ENCODE data around the gene PDZD2.

PDZD2 gene

DNA sequence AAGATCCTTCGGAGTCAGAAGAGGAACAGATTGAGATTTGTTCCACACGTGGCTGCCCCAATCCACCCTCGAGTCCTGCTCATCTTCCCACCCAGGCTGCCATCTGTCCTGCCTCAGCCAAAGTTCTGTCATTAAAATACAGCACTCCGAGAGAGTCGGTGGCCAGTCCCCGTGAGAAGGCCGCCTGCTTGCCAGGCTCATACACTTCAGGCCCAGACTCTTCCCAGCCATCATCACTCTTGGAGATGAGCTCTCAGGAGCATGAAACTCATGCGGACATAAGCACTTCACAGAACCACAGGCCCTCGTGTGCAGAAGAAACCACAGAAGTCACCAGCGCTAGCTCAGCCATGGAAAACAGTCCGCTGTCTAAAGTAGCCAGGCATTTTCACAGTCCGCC lies 449.3 kb downstream of the PDZD2 start:
- no peak for DNase-seq

DNA sequence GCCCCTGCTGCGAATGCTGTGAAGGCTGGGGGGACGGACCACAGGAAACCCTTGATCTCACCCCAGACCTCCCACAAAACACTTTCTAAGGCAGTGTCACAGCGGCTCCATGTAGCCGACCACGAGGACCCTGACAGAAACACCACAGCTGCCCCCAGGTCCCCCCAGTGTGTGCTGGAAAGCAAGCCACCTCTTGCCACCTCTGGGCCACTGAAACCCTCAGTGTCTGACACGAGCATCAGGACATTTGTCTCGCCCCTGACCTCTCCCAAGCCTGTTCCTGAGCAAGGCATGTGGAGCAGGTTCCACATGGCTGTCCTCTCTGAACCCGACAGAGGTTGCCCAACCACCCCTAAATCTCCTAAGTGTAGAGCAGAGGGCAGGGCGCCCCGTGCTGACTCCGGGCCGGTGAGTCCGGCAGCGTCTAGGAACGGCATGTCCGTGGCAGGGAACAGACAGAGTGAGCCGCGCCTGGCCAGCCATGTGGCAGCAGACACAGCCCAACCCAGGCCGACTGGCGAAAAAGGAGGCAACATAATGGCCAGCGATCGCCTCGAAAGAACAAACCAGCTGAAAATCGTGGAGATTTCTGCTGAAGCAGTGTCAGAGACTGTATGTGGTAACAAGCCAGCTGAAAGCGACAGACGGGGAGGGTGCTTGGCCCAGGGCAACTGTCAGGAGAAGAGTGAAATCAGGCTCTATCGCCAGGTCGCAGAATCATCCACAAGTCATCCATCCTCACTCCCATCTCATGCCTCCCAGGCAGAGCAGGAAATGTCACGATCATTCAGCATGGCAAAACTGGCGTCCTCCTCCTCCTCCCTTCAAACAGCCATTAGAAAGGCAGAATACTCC lies 450.4 kb downstream of the PDZD2 start:
- no peak for DNase-seq

- DNase-seq: no peak
Measured at GRCh38 chr5:32090026-32090754, 451.3 kb downstream of the PDZD2 start.

DNA sequence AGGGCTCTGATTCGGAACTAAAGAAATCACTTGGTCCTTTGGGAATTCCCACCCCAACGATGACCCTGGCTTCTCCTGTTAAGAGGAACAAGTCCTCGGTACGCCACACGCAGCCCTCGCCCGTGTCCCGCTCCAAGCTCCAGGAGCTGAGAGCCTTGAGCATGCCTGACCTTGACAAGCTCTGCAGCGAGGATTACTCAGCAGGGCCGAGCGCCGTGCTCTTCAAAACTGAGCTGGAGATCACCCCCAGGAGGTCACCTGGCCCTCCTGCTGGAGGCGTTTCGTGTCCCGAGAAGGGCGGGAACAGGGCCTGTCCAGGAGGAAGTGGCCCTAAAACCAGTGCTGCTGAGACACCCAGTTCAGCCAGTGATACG lies 451.8 kb downstream of the PDZD2 start:
- no peak for DNase-seq

- DNase-seq: peak; percentile 15
Measured at GRCh38 chr5:32092938-32093812, 454.2 kb downstream of the PDZD2 start.

DNA sequence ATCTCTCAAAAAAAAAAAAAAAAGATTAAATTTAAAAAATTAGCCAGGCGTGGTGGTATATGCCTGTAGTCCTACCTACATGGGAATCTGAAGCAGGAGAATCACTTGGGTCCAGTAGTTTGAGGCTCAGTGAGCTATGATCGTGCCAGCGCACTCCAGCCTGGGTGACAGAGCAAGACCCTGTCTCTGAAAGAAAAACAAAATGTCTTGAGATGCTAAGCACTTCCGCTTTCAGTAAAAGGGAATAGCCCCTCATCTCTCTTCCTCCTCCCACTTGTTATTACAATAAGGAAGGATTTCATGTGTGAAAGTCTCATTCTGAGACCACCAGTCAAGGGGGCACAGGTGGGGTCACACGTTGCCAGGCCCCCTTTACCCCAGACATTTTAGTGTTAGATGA lies 455.8 kb downstream of the PDZD2 start:
- DNase-seq: no peak

DNA sequence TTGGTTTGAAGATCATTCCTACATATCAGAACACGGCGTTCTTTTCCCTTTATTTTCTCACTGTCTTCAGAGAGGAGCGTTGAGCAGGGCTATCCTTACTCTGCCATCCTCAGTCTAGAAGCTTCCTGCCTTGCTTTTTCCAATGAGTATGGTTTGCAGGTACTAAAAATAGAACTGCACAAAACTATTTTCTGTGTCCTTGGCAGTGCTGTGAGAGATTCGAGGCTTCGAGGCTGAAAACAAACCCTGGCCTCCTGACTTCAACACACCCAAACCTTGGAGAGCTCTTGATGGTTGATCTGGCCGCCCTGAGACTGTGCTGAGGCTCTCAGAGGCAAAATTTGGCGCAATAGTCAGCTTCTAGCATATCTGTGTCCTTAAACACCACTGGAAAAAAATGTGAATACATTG lies 456.3 kb downstream of the PDZD2 start:
- no peak for DNase-seq

- peak; percentile 69 for DNase-seq
Measured at GRCh38 chr5:32096891-32097595, 458.1 kb downstream of the PDZD2 start.

- DNase-seq: no peak
Measured at GRCh38 chr5:32098291-32098690, 459.4 kb downstream of the PDZD2 start.

DNA sequence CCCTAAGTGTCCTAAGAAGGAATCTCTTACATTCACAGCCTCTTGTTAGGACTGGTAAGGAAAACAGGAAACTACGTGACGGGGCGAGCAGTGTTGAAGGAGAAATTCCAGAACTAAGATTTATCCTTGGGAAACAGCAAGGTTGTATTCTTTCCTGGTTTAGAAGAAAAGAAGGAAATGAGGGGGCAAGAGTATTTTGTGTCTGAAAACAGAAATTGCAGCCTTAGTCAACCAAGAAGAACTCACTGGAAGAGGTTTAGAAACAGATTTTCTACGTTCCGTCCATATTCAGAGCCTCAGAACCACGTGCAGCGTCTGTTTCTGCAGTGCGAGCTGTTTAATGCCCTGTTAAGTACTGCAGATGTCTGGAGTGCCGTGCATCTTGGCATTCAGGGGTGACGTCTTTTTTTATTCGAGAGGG lies 460.0 kb downstream of the PDZD2 start:
- peak; percentile 25 for DNase-seq

- DNase-seq: no peak
Measured at GRCh38 chr5:32099486-32100035, 460.6 kb downstream of the PDZD2 start.

DNA sequence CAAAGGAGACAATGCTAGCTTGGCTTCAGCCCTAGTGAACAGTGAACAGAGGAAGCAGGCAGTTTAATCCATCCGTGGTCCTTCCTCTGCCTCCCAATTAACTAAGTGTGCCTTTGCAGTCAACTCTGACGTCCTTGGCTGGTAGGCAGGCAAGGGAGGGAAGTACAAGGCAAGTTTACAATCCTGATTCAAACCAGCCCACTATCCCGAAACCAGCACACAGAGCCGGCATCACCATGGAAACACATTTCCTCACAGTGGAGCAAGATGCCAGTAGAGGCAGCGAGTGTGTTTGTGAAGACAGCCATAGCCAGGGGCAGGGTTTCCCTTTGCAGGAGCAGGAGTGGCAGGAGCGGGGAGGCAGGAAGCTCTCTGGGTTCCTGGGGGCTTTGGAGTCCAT lies 461.3 kb downstream of the PDZD2 start:
- no peak for DNase-seq

GRCh38 chr5:32100691-32101302 lies 461.9 kb downstream of the PDZD2 start:
- DNase-seq: no peak

DNA sequence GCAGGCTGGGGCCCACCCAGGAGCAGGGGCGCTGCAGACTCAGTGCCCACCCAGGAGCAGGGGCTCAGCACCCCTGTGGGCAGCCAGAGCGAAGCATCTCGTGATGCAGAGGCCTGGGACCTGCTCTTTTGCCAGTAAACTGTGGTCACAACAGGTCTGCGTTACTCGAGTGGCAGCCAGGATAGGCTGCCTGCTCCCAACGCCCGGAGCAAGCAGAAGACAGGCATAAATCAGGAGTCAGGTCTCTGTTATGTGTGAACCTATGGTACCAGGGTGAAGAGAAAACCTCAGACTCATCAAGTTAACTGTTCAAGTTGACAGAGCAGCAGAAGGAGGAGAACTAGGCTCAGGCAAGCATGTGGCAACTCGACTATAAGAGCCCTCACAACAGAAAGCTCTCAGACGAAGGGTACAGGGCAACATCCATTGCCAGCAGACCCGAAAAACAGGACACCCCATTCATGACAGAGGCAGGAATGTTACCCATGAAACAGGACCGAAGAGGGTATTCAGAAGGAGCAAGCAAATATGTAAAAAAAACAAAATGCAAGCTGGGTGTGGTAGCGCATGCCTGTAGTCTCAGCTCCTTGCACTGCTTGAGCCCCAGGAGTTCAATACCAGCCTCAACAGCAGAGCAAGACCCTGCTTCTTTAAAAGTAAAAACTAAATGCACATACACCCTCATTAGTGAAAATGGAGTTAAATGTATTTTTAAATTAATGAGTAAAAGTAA lies 463.5 kb downstream of the PDZD2 start:
- DNase-seq: no peak

- DNase-seq: no peak
Measured at GRCh38 chr5:32103521-32103920, 464.6 kb downstream of the PDZD2 start.

- no peak for DNase-seq
Measured at GRCh38 chr5:32107291-32107690, 468.4 kb downstream of the PDZD2 start.

GRCh38 chr5:32108167-32108566 lies 469.2 kb downstream of the PDZD2 start:
- no peak for DNase-seq

GRCh38 chr5:32109236-32109635 lies 470.3 kb downstream of the PDZD2 start:
- DNase-seq: no peak

DNA sequence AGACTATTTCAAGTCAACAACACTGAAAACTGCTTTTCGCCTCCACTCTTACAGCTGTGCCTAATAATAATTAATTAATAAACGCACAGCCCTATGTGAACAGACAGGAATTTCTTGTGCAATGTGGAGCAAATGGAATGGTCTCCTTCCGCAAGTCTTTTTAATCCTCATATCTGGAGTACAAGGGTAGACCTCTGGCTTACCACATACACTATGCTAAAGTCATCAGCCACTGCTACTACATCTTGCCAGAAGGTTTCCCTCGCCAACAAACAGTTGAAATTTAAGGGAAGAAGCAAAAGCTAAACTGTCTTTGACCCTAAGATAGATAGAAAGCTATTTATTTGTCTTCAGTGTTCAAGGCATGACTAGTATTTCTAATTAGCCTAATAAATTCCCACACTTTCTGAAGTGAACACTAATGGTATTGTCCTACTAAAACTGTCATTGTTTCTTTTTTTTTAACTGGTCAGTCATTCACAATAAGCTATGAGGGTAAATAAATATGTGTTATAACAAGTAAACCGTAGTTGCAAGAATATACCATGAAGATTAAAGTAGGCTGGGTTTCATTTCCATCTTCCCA lies 471.3 kb downstream of the PDZD2 start:
- DNase-seq: no peak

DNA sequence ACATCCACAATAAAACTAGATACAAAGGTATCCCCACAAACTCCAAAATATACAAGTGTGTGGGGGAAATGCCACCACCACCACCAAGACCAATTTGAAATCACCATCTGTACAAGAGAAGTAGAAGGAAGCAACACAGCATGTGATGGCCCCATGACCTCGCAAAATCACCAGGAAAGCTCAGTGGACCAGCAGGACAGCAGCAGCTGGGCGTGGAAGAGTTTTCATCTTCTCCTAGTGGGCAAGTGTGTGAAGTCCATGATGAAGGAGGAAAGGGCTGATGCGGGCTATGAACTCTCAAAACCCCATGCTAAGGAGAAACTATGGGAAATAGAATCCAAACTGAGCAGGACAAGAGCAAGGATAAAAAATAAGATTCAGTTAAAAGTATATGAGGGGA lies 477.1 kb downstream of the PDZD2 start:
- DNase-seq: no peak
